IPS DF 4.7 (cell line): ENCODE results near the gene STXBP2.

Experiments
- DNase-seq: peaks from one replicate; pipeline ENCODE4 v3.0.0-alpha.2; 2013; ENCODE audit warnings: low spot score; ENCODE audit errors: extremely low read depth

Gene STXBP2

DNA sequence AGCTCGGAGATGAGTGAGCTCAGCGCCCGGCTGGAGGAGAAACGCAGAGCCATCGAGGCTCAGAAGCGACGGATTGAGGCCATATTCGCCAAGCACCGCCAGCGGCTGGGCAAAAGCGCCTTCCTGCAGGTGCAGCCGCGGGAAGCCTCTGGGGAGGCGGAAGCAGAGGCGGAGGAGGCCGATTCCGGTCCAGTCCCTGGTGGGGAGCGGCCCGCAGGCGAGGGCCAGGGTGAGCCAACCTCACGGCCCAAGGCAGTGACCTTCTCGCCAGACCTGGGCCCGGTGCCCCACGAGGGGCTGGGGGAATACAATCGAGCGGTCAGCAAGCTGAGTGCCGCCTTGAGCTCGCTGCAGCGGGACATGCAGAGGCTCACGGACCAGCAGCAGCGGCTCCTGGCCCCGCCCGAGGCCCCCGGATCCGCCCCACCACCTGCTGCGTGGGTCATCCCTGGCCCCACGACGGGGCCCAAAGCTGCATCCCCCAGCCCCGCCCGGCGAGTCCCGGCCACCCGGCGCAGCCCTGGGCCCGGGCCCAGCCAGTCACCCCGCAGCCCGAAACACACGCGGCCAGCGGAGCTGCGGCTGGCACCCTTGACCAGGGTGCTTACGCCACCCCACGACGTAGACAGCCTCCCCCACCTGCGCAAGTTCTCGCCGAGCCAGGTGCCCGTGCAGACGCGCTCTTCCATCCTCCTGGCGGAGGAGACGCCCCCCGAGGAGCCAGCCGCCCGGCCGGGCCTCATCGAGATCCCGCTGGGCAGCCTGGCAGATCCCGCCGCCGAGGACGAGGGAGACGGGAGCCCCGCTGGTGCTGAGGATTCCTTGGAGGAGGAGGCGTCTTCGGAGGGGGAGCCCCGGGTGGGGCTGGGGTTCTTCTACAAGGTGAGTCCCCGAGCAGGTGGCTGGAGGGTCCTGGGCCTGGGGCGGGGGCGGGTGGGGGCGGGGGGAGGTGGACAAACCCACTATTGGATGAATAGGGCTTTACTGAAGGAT lies 24.3 kb upstream of the STXBP2 start:
- DNase-seq = no peak

GRCh38 chr19:7614859-7615741 lies 21.8 kb upstream of the STXBP2 start:
- no peak for DNase-seq

DNA sequence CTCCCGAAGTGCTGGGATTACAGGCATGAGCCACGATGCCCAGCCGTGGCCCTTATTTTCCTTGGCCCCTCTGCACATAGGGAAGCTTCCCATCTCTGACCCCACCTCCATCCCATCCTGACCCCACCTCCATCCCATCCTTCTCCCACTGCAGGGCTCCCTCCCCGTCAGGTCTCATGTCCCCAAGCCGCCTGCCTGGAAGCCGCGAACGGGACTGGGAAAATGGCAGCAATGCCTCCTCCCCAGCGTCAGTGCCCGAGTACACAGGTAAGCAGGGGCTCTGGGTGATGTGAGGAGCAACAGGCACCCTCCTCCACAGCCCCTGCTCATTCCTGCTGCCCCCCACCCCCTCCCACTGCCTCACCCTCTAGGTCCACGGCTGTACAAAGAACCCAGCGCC lies 19.7 kb upstream of the STXBP2 start:
- no peak for DNase-seq

GRCh38 chr19:7617735-7618134 lies 19.2 kb upstream of the STXBP2 start:
- no peak for DNase-seq

DNA sequence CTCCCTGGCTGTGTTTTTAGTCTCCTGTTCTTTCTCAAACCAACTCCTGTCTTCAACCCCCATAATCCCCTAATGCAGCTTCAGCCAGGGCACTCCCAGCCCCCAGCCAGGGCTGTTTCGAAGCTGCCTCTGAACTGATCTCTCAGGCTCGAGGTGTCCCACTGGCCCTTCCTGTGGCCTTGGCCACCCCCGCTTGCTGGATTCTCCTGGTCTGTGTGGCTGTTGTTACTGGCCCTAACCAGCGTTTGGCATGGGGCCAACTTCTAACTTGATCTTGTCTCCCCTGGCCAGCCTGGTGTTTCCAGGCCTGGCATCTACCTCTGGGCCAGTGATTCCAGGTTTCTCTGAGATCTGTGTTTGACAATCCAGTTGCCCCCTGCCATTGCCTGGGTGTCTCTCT lies 18.6 kb upstream of the STXBP2 start:
- no peak for DNase-seq

DNA sequence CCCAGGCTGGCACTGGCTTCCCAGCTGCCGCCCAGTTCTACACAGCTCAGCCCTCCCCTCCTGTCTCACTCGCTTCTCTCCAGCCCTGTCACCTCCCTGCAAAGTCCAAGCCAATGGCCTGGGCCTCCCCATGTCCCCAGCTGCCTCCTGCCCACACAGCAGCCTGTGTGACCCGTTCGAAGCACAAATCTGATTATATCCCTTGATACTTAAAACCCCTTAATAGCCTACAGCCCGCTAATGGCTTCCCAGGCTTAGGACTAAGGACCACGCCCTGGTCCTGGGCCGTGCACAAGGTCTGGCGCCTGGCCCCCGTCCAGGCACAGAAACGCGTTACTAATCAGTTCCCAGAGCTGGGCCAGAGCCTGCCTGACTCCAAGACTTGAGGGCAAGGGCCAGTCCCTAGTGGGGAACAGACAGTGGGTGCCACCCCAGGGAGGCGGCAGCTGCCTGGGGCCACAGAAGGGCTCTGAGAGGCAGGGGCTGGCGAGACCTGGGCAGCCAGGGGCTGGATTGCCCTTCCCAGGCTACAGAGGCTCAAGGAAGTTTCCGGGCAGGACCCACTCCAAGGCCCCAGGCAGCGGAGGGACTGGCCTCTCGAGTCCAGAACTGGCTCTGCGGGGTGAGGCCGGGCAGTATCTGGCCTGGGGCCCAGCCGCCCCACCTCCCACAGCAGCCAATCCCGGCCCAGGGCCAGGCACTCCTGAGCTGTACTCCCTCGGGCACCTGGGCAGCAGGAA lies 18.0 kb upstream of the STXBP2 start:
- DNase-seq = no peak

GRCh38 chr19:7619671-7620441 lies 17.1 kb upstream of the STXBP2 start:
- no peak for DNase-seq

- DNase-seq = no peak
Observed at GRCh38 chr19:7620442-7621412, 16.2 kb upstream of the STXBP2 start.

DNA sequence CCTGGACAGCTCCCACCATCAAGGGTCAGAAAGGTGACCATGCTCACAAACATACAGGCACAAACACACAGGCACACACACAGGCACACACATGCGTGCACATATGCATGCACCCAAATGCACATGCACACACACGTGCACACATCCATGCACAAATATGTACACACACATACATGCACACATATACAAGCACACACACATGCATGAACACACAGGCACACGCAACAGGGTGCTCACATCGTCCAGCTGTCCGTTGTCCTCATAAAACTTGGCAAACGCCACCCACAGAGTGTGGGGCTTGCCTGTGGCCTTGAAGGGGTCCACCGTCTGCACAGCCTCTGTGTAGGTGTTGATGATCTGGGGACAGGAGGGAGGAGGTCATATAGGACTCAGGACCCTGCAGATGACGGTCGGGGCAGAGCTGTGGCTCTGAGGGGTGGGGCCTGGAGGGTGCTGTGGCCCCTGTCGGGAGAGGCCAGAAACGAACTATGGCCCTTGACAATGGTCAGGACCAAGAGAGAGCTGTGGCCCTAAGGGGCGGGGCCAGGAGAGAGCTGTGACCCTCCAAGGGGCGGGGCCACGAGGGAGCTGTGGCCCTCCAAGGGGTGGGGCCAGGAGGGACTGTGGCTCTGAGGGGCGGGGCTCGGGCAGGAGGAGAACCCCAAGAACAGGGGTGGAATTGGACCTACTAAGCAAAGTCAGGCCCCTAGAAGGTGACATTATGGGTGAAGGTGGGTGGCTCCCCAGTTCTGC lies 13.8 kb upstream of the STXBP2 start:
- no peak for DNase-seq

GRCh38 chr19:7623725-7624603 lies 12.9 kb upstream of the STXBP2 start:
- no peak for DNase-seq

- no peak for DNase-seq
Observed at GRCh38 chr19:7624810-7625209, 12.1 kb upstream of the STXBP2 start.

GRCh38 chr19:7625763-7626372 lies 11.0 kb upstream of the STXBP2 start:
- DNase-seq = no peak

- no peak for DNase-seq
Observed at GRCh38 chr19:7627166-7627565, 9.7 kb upstream of the STXBP2 start.

GRCh38 chr19:7628589-7629311 lies 8.2 kb upstream of the STXBP2 start:
- no peak for DNase-seq

DNA sequence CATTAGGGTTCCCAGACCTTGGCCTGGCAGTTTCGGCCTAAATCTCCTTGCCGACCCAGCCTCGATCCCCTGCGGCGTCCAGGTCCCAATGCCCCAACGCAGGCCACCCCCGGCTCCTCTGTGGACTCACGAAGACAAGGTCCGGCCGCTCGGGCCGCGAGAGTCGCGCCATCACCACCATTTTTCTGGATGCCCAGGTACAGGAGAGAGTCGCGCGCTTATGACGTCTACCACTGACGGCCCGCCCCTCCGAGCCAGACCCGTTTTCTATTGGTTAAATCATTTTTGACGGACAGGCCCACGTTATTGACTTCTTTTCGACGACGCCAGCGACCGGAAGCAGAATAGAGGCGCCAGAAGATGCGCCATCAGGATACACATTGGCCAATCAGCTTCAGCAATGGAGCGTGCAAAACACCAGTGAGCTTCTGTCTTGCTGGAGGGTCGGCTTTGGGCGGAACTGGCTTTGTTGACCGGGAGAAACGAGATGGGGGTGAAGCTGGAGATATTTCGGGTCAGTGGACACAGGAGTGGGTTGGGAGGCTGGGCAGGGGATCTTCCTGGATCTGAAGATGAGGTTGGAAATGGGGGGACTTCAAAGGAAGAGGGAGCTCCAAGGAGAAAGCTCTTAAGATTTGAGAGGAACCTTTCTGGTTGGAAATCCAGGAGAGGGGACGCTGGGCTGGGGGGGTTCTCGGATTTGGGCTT lies 7.4 kb upstream of the STXBP2 start, which contains the start of the genes PET100 and XAB2:
TSS of gene PET100 (plus strand) at position 447 of the 708 bp plus-strand sequence. CDS start at position 488, 41 bp downstream.
TSS of gene XAB2 (minus strand) at position 199 of the 708 bp plus-strand sequence. CDS start at position 181, 18 bp downstream.
- DNase-seq = peak; percentile 94

- DNase-seq = no peak
Observed at GRCh38 chr19:7631577-7631976, 5.3 kb upstream of the STXBP2 start.
